Measurements from ENCODE around the gene DDX39A. TPM values are rescaled to one million over a fixed set of nuclear protein-coding genes. Genes with fewer than 3 reads are reported as not detected.

The DDX39A gene
- total and polyA plus RNA-seq, 2 of the 13 experiments (the other 11 are each of a cell fraction or from before 2014, with no cell fraction given): 34.6 to 90.4 TPM

- TF ChIP-seq, protein P1, sequence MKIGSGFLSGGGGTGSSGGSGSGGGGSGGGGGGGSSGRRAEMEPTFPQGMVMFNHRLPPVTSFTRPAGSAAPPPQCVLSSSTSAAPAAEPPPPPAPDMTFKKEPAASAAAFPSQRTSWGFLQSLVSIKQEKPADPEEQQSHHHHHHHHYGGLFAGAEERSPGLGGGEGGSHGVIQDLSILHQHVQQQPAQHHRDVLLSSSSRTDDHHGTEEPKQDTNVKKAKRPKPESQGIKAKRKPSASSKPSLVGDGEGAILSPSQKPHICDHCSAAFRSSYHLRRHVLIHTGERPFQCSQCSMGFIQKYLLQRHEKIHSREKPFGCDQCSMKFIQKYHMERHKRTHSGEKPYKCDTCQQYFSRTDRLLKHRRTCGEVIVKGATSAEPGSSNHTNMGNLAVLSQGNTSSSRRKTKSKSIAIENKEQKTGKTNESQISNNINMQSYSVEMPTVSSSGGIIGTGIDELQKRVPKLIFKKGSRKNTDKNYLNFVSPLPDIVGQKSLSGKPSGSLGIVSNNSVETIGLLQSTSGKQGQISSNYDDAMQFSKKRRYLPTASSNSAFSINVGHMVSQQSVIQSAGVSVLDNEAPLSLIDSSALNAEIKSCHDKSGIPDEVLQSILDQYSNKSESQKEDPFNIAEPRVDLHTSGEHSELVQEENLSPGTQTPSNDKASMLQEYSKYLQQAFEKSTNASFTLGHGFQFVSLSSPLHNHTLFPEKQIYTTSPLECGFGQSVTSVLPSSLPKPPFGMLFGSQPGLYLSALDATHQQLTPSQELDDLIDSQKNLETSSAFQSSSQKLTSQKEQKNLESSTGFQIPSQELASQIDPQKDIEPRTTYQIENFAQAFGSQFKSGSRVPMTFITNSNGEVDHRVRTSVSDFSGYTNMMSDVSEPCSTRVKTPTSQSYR (CRISPR knock-in tag; IDR thresholded peaks at IDR 0.05; ENCODE audit: borderline replicate concordance): no peak
- TF ChIP-seq ZNF781 (CRISPR knock-in tag; IDR thresholded peaks at IDR 0.05; ENCODE audit: borderline replicate concordance, not compliant biosample characterization) (no peak), SIX4 (CRISPR knock-in tag; IDR thresholded peaks at IDR 0.05) (no peak), CEBPG (CRISPR knock-in tag; IDR thresholded peaks at IDR 0.05) (no peak), ZNF652 (CRISPR knock-in tag; IDR thresholded peaks at IDR 0.05; ENCODE audit: borderline replicate concordance, low read depth) (no peak), RARA (CRISPR knock-in tag; IDR thresholded peaks at IDR 0.05) (no peak), HDAC1 (CRISPR knock-in tag; IDR thresholded peaks at IDR 0.05) (no peak), PAWR (CRISPR knock-in tag; IDR thresholded peaks at IDR 0.05; ENCODE audit: borderline replicate concordance) (no peak)
- TF ChIP-seq, protein P2, sequence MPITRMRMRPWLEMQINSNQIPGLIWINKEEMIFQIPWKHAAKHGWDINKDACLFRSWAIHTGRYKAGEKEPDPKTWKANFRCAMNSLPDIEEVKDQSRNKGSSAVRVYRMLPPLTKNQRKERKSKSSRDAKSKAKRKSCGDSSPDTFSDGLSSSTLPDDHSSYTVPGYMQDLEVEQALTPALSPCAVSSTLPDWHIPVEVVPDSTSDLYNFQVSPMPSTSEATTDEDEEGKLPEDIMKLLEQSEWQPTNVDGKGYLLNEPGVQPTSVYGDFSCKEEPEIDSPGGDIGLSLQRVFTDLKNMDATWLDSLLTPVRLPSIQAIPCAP (CRISPR knock-in tag; IDR thresholded peaks at IDR 0.05; ENCODE audit: low read depth): no peak
These were observed 30.2 kb upstream of the DDX39A start (continued) for GRCh38 chr19:14449321-14449720.

DNA sequence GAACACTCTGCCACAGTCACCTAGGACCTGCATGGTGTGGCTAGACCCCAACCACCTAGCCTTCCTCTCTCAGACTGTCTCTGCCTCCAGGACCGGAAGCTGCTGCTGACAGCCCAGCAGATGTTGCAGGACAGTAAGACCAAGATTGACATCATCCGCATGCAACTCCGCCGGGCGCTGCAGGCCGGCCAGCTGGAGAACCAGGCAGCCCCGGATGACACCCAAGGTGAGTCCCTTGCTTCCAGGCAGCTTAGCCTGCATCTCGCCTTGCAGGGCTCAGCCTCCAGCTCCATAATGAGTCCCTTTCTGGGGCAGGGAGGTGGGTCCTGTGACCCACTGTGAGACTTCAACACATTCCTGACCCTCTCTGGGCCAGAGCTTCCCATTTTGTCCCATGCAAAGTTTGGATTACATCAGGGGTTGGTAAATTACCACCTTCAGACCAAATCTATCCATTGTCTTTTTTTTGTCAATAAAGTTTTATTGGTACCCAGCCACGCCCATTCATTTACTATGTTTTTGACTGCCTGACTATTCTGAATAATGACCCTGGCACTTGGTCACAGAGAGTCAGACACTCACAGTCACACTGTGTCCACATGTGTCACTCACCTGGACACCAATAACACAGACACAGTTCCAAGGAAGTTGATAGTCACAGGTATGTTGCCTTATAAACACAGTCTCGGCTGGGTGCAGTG lies 27.3 kb upstream of the DDX39A start:
- ATAC-seq (no peak), FAIRE-seq (no peak), DNase-seq (ENCODE audit: low spot score) (no peak)
- CTCF ChIA-PET (ENCODE audit: low intra/inter-chr PET ratio, low total read pairs): no interaction called here
- H2AFZ ChIP-seq (ENCODE audit: low read length): no peak overlapping the region
- H3K4me3 ChIP-seq (replicated peaks in 1 of 3; ENCODE audit: insufficient read depth in 1 of 3, low read depth in 2 of 3, low read length in 3 of 3): no peak overlapping the region
- peaks cover 23 to 65% of the 10 kb centered on the region in 2 experiments for H3K36me3 ChIP-seq (replicated peaks in 1 of 2; ENCODE audit: control insufficient read depth in 1 of 2, insufficient read depth in 2 of 2, low read length in 2 of 2)
- H3K27me3 ChIP-seq (ENCODE audit: control insufficient read depth in 1 of 2, insufficient read depth in 2 of 2, low read length in 2 of 2): no peaks in the 10 kb centered on the region
- H3K9ac ChIP-seq (ENCODE audit: insufficient read depth, low read depth, low read length): no peak overlapping the region
- H3K79me2 ChIP-seq (ENCODE audit: insufficient read depth, low read length): no peaks in the 10 kb centered on the region
- no peak overlapping the region for H3K27ac ChIP-seq (ENCODE audit: extremely low read length, insufficient read depth, low read length)
- H3K4me1 ChIP-seq (ENCODE audit: insufficient read depth, low read length): no peaks in the 10 kb centered on the region
- H3K4me2 ChIP-seq (ENCODE audit: low read depth, low read length): no peak overlapping the region
- BruUV-seq (replicated peaks): no TSS peak
- POLR2A ChIA-PET: no interaction called here
- intact Hi-C loops (cut with micrococcal nuclease; ENCODE audit: unreplicated experiment) (no loop called here), in situ Hi-C loops (cut with HindIII; ENCODE audit: extremely low pct_ligation_motif_present, low pct_unique_long_range_greater_than_20kb) (no loop called here)
- WGBS (ENCODE audit: low lambda C conversion rate): 100% methylated on average over 2 of the region's 10 CpGs
- no peaks in the 10 kb centered on the region for H4K20me1 ChIP-seq (ENCODE audit: insufficient read depth, low read length)
- H3K9me3 ChIP-seq (ENCODE audit: low read length): no peaks in the 10 kb centered on the region
- TF ChIP-seq ZBTB40 (IDR thresholded peaks at IDR 0.05): peak; percentile 81
- peak; percentile 98 for TF ChIP-seq ZBTB40 (CRISPR knock-in tag; IDR thresholded peaks at IDR 0.05)
